Measurements from ENCODE around the gene OR2M7. TPM values are rescaled to one million over a fixed set of nuclear protein-coding genes. Genes with fewer than 3 reads are reported as not detected.
"Not testable (repeated sequence)": the region's sequence is repeated elsewhere in the genome, so short reads cannot be mapped to it uniquely, and the experiment has no call there.

Gene OR2M7, protein sequence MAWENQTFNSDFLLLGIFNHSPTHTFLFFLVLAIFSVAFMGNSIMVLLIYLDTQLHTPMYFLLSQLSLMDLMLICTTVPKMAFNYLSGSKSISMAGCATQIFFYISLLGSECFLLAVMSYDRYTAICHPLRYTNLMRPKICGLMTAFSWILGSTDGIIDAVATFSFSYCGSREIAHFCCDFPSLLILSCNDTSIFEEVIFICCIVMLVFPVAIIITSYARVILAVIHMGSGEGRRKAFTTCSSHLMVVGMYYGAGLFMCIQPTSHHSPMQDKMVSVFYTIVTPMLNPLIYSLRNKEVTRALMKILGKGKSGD
- not detected for total RNA-seq

DNA sequence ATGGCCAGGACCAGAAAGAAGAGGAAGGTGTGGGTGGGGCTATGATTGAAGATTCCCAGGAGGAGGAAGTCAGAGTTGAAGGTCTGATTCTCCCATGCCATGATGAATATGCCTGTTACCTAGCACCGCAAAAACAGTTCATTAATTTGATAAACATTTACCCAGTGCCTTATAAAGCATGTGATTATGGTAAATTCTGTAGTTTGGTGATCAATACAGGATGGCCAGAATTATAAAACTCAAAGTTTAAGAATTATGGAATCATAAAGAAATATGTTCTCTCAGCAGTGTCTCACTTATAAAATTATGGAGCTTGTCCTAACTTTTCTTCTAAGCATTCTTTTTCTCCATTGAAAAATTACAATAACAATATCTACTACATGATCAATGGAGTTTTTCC, at the start of gene OR2M7:
TSS of gene OR2M7 (minus strand) at position 101 of the 400 bp plus-strand sequence. CDS start at position 101, 0 bp downstream.
- no peaks in the 10 kb centered on the region for H3K27me3 ChIP-seq (ENCODE audit: insufficient read depth, low read length)
- H3K9me3 ChIP-seq (ENCODE audit: low read depth, low read length) = no peaks in the 10 kb centered on the region
- no peak within 1 kb of the TSS for H3K4me3 ChIP-seq (ENCODE audit: low read length)
- H3K4me1 ChIP-seq (ENCODE audit: insufficient read depth, low read length) = no peaks in the 10 kb centered on the region

DNA sequence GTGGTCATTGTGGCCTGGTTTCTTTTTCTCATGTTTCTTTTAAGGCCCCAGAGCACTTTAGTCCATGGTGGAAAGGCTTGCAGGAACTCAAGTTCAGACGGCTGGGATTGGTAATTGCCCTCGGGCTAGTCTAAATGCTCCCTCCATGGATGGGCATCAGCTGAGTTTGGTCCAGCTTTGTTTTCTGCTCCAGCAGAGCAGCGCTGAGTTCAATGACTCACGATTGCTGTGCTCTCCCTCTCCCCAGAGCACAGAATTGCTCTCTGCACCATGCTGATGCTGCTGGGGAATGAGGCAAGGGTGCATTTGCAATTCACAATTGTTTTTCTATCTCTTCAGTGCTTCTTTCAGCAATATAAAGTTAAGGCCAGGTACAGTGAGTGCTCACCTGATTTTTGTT, 49.4 kb upstream of the OR2M7 start:
- Histone ChIP-seq H3K27me3 (ENCODE audit: insufficient read depth, low read length) (no peaks in the 10 kb centered on the region), H3K4me3 (ENCODE audit: low read length) (no peak overlapping the region), H3K9me3 (ENCODE audit: low read depth, low read length) (no peaks in the 10 kb centered on the region), H3K4me1 (ENCODE audit: insufficient read depth, low read length) (no peaks in the 10 kb centered on the region)

DNA sequence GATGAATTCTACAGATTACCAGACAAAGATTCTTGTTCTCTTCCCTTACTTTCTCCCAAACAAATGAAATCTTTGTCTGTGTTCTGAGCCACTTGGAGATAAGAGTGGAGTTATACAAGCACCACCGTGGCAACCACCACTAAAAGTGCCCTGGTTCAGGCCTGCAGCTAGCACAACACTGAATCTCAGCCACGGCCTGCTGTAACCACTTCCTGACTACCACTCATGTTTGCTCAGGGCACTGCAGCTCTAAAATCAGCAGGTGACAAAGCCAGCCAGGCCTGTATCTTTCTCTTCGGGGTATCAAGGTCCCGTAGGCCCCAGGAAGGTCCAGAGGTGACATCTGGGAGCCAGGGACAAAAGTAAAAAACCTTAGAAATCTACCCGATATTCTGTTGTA, 48.0 kb upstream of the OR2M7 start:
- no peak overlapping the region for H3K4me3 ChIP-seq (ENCODE audit: low read length)
- H3K4me1 ChIP-seq (ENCODE audit: insufficient read depth, low read length) = no peaks in the 10 kb centered on the region
- H3K27me3 ChIP-seq (ENCODE audit: insufficient read depth, low read length) = no peaks in the 10 kb centered on the region
- H3K9me3 ChIP-seq (ENCODE audit: low read depth, low read length) = no peaks in the 10 kb centered on the region

DNA sequence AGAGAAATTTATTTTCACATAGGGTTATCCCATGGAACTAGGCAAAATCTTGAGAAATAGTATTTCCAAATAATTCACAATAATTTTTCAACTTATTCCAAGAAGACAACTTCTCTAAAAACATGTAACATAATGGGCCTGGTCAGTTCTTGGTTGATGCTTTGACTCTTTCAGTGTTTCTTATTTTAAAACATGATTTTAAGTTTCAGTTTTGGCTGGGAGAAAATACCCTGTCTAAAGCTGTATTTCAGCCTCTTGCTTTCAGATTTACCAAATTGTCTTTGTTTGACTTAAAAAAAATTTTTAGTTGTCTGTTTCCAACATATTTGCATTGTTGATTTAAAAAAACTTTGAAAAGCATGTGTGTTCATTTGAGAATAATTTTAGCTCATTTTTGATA, 42.2 kb upstream of the OR2M7 start:
- H3K4me3 ChIP-seq (ENCODE audit: low read length) = no peak overlapping the region
- H3K9me3 ChIP-seq (ENCODE audit: low read depth, low read length) = no peaks in the 10 kb centered on the region
- no peaks in the 10 kb centered on the region for H3K27me3 ChIP-seq (ENCODE audit: insufficient read depth, low read length)
- no peaks in the 10 kb centered on the region for H3K4me1 ChIP-seq (ENCODE audit: insufficient read depth, low read length)

DNA sequence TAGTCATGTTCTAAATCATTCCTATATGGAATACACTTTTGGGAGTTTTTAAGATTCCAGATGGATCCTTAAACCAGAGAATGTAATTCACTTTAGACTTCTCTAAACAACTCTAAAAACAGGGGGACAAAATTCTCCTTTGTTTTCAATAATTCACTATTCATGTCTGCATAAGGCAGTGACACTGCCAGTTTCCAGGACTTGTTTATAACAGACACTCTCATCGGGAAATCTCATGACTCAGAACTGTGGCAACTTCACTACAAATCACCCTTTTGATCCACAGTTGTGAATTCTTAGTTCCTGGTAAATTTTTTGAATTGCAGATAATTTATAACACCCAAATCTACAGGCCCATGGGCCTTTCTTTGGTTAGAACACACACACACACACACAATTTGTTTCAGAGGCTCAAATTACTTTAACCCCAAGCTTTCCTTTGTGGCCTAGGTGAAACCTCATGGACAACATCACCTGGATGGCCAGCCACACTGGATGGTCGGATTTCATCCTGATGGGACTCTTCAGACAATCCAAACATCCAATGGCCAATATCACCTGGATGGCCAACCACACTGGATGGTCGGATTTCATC, 36.9 kb upstream of the OR2M7 start, which contains the start of gene OR2T4:
TSS of gene OR2T4 (plus strand) at position 545 of the 595 bp plus-strand sequence. CDS start at position 545, 0 bp downstream.
- Histone ChIP-seq H3K27me3 (ENCODE audit: insufficient read depth, low read length) (no peaks in the 10 kb centered on the region), H3K9me3 (ENCODE audit: low read depth, low read length) (no peaks in the 10 kb centered on the region), H3K4me3 (ENCODE audit: low read length) (no peak within 1 kb of the TSS), H3K4me1 (ENCODE audit: insufficient read depth, low read length) (no peaks in the 10 kb centered on the region)

DNA sequence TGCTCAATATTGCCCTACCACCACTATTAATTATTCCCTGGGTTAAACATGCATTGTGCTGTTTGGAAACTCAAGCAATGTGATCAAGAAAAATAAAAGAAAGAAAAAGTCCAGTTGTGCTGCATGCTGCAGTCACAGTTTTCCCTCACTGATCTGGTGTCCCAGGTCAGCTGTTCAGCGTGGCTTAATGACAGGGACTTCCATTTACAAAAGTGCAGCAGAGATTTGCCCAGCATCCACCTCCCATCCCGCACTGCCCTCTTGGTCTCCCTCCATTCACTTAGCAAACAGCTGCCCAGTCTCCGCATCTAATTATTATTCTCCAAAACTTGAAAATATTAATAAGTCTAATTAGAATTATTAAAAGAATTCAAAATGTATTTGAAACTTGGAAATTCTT, 35.0 kb upstream of the OR2M7 start:
- H3K27me3 ChIP-seq (ENCODE audit: insufficient read depth, low read length) = no peaks in the 10 kb centered on the region
- no peak overlapping the region for H3K4me3 ChIP-seq (ENCODE audit: low read length)
- H3K4me1 ChIP-seq (ENCODE audit: insufficient read depth, low read length) = no peaks in the 10 kb centered on the region
- H3K9me3 ChIP-seq (ENCODE audit: low read depth, low read length) = no peaks in the 10 kb centered on the region

DNA sequence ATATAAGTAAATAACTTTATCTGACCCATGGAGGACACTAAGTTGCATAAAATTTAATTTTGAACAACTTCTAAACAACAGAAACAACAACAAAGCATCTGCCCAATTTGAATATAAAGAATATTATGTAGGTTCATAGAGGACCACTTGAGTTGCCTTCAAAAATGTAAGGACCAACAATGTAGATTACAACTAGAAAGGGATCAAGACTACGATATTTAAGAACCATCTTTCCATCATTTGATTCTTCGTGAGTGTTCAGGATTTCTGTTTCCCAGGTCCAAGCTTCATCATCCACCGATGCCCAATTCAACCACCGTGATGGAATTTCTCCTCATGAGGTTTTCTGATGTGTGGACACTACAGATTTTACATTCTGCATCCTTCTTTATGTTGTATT, 24.1 kb upstream of the OR2M7 start, which contains the start of gene OR14C36:
TSS of gene OR14C36 (plus strand) at position 301 of the 400 bp plus-strand sequence. CDS start at position 301, 0 bp downstream.
- Histone ChIP-seq H3K4me1 (ENCODE audit: insufficient read depth, low read length) (no peaks in the 10 kb centered on the region), H3K4me3 (ENCODE audit: low read length) (no peak within 1 kb of the TSS), H3K27me3 (ENCODE audit: insufficient read depth, low read length) (no peaks in the 10 kb centered on the region), H3K9me3 (ENCODE audit: low read depth, low read length) (no peaks in the 10 kb centered on the region)

DNA sequence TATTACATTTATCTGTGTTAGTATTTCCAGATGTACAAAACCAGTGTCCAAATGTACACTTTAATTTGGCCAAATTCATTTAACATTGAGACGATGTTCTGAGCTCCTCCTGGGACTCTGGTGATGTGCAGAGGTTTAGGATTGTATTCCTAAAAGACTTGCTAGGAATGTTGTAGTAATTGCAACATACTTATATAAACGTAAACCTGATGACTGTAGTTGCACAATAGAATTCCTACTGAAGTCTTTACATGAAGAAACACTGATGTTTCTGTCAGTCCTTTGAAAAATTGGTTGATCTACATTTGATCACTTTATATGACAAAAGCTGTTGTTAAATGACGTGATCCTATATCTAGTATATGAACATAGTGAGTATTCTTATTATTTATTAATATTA, 19.1 kb upstream of the OR2M7 start:
- H3K9me3 ChIP-seq (ENCODE audit: low read depth, low read length) = no peaks in the 10 kb centered on the region
- no peaks in the 10 kb centered on the region for H3K4me1 ChIP-seq (ENCODE audit: insufficient read depth, low read length)
- no peak overlapping the region for H3K4me3 ChIP-seq (ENCODE audit: low read length)
- no peaks in the 10 kb centered on the region for H3K27me3 ChIP-seq (ENCODE audit: insufficient read depth, low read length)

DNA sequence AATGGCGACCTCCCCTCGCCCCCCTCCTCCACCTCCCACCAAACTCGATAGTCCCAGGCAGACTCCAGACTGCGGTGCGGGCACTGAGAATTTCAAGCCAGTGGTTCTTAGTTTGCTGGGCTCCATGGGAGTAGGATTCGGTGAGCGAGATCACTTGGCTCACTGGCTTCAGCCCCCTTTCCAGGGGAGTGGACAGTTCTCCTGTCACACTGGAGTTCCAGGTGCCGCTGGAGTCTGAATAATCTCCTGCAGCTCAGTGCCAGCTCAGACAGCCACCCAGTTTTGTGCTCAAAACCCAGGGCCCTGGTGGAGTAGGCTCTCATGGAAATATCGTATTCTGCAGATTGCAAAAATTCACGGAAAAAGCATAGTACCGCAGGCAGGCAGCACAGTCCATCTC, 7.6 kb downstream of the OR2M7 start:
- Histone ChIP-seq H3K9me3 (ENCODE audit: low read depth, low read length) (no peaks in the 10 kb centered on the region), H3K27me3 (ENCODE audit: insufficient read depth, low read length) (no peaks in the 10 kb centered on the region), H3K4me3 (ENCODE audit: low read length) (no peak overlapping the region), H3K4me1 (ENCODE audit: insufficient read depth, low read length) (no peaks in the 10 kb centered on the region)

DNA sequence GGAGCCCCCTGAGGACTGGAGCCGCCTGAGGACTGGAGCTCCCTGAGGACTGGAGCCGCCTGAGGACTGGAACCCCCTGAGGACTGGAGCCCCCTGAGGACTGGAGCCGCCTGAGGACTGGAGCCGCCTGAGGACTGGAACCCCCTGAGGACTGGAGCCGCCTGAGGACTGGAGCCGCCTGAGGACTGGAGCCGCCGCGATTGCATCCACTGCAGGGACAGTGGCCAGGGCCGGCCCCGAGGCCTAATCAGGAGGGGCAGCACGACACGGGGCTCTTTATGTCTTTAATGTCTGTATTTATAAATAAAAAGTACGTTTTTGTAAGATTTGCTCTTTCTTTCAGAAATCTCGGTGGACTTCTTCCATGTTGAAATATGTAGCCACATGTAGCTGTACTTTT, 17.6 kb downstream of the OR2M7 start:
- not testable (repeated sequence) for H3K27me3 ChIP-seq (ENCODE audit: insufficient read depth, low read length); H3K4me1 ChIP-seq (ENCODE audit: insufficient read depth, low read length); H3K9me3 ChIP-seq (ENCODE audit: low read depth, low read length); H3K4me3 ChIP-seq (ENCODE audit: low read length)

DNA sequence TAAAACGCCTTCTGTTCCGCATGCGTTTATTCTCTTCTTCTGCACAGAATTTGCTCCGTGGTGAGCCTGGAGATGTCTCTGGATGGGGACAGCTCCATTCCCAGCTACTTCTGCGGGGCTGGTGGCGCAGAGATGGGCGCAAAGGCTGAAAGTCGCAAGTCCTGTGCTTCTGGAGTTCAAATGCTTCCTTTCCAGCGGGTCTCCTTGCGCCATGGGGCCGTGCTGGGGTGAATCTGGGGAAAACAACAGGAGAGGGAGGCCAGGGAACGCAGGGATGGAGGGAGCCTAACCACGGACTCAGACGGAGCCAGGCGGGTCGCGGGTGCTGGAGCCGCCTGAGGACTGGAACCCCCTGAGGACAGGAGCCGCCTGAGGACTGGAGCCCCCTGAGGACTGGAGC, 18.3 kb downstream of the OR2M7 start:
- Histone ChIP-seq H3K27me3 (ENCODE audit: insufficient read depth, low read length) (no peaks in the 10 kb centered on the region), H3K4me1 (ENCODE audit: insufficient read depth, low read length) (no peaks in the 10 kb centered on the region), H3K9me3 (ENCODE audit: low read depth, low read length) (no peaks in the 10 kb centered on the region), H3K4me3 (ENCODE audit: low read length) (no peak overlapping the region)

DNA sequence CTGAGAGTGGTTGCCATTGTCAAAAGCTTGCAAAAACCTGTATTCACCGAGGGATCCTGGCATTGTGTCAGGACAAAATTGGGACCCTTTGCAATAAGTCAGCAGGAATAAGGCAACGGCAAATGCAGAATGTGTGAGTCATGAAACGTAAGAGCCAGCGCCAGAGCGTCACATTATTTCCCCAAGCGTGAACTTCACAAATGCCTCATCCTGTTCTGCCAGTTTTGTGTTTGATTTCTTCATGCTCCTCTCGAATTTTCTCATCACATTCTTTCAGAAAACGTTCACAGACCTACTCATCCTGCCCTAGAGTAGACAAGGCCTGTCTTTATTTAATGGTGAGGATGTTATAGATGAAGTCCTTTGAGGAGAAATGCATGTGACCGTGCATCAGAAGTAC, 18.7 kb downstream of the OR2M7 start:
- not testable (repeated sequence) for H3K9me3 ChIP-seq (ENCODE audit: low read depth, low read length); H3K4me3 ChIP-seq (ENCODE audit: low read length); H3K4me1 ChIP-seq (ENCODE audit: insufficient read depth, low read length); H3K27me3 ChIP-seq (ENCODE audit: insufficient read depth, low read length)

DNA sequence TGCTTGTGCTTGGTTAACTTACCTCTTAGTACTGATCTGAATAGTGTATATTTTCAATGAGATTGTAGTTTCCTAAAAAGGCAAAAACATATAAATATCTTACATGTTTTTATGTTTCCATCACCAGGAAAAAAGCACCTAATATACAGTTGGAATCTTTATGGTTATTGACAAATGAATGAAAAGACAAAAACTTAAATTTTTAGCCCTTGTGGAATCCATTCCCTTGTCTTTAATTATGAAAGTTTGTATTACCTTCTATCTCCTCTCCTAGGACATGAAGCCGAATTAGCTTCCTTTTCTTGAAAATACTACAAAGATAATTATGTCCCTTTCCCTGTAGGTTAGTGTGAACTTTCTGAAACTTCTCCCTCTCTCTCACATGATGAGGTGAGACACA, 21.0 kb downstream of the OR2M7 start, which contains the start of gene OR2T12:
TSS of gene OR2T12 (minus strand) at position 101 of the 400 bp plus-strand sequence. CDS start 7,846 bp downstream, outside the sequence.
- no peak within 1 kb of the TSS for H3K4me3 ChIP-seq (ENCODE audit: low read length)
- H3K4me1 ChIP-seq (ENCODE audit: insufficient read depth, low read length) = no peaks in the 10 kb centered on the region
- H3K27me3 ChIP-seq (ENCODE audit: insufficient read depth, low read length) = no peaks in the 10 kb centered on the region
- no peaks in the 10 kb centered on the region for H3K9me3 ChIP-seq (ENCODE audit: low read depth, low read length)

DNA sequence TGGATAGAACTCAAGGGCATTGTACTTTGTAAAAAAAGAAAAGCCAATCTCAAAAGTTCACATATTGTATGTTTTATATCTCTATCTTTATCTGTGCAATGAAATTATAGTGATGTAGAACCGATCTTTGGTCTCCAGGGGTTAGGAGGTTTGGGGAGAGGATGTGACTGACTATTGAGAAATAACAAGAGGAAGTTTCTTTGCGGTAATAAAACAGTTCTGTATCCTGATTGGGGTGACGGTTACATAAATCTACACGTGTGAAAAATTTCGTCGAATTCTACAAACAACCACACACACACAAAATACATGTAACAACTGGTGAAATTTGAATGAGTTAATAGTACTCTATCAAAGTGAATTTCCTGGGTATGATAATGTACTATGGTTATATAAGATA, 36.0 kb downstream of the OR2M7 start:
- H3K27me3 ChIP-seq (ENCODE audit: insufficient read depth, low read length) = no peaks in the 10 kb centered on the region

DNA sequence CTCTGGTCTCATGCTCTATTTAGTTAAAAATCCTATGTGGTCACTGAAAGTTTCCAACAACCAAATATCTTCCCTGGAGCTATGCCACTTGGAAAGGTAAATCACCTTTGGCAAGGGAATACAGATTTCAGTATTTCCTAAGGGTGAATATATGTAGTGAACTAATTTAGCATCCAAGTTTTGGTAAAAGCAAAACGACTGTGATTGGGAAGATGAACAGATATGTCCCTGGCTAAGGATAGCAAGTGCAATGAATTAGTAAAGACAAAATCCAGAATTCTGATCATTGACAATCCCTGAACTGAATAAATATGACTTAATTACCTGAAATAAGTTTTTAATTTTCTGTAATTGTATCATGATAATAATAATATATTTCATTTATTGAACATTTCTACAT, 46.5 kb downstream of the OR2M7 start, which contains the start of gene OR2T33:
TSS of gene OR2T33 (minus strand) at position 101 of the 400 bp plus-strand sequence. CDS start 4,162 bp downstream, outside the sequence.
- no peaks in the 10 kb centered on the region for H3K9me3 ChIP-seq (ENCODE audit: low read depth, low read length)
- H3K27me3 ChIP-seq (ENCODE audit: insufficient read depth, low read length) = no peaks in the 10 kb centered on the region
- H3K4me1 ChIP-seq (ENCODE audit: insufficient read depth, low read length) = no peaks in the 10 kb centered on the region
- no peak within 1 kb of the TSS for H3K4me3 ChIP-seq (ENCODE audit: low read length)

More for the DNA sequence above, 36.0 kb downstream of the OR2M7 start:
- Histone ChIP-seq H3K9me3 (ENCODE audit: low read depth, low read length) (no peaks in the 10 kb centered on the region), H3K4me3 (ENCODE audit: low read length) (no peak overlapping the region), H3K4me1 (ENCODE audit: insufficient read depth, low read length) (no peaks in the 10 kb centered on the region)
